CD4-positive, alpha-beta T cell treated with Interleukin-2 at 100 ng/mL for 4 hours (primary cell): ENCODE data around the gene STX18.

Experiments used
- DNase-seq: peaks from one replicate; pipeline ENCODE4 v3.0.0-alpha.2; 2020; ENCODE audit warnings: low spot score

Gene STX18

DNA sequence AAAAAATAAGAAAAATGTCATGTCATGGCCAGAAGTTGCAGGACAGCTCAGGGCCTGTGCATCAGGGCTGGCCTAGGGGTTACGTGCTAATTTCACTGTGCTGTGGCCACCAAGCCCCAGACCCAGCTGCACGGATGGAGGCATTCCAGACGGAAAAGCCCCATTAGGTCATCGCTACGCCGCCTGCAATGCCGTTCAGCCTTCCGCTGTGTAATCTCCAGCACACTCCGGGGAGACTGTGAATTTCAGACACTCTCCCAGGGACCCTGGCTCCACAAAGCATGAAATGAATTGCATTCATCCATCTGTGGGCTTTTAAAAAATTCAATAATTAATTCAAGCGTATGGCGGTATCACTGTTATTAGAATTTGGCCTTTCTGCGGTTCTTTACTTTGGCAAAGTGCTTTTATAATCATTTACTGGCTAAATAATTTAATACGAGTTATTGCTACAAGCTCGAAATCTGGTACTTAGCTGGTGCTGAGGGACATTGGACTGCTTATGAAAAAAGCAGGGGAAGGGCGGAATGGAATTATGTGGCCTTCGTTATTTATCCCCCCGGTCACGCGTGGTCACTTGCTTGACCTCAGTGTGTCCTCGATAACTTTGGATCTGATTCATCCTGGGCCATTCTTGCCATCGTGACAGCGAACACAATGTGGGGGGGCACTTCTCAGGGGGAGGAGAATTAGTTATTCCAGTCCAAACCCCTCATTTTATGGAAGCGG lies 164.0 kb downstream of the STX18 start:
- DNase-seq: no peak

GRCh38 chr4:4377191-4377590 lies 164.7 kb downstream of the STX18 start:
- no peak for DNase-seq

DNA sequence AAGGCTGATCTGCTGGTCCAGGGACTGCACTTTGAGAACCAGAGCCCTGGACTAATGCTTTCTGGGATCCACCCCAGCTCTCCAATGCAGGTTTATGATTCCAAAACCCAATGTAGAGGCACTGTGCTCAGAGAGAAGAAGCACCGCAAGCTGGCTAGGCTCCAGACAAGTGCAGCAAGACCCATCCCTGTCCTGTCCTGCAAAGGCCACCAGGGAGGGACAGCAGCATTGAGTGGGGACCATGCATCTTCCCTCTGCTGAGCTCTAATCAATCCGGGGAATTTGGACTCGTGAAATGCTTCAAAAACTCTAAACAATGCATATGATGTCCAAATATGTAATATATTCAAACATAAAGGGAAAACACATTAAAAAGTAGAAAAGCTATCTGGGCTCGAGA lies 165.8 kb downstream of the STX18 start:
- DNase-seq: no peak

DNA sequence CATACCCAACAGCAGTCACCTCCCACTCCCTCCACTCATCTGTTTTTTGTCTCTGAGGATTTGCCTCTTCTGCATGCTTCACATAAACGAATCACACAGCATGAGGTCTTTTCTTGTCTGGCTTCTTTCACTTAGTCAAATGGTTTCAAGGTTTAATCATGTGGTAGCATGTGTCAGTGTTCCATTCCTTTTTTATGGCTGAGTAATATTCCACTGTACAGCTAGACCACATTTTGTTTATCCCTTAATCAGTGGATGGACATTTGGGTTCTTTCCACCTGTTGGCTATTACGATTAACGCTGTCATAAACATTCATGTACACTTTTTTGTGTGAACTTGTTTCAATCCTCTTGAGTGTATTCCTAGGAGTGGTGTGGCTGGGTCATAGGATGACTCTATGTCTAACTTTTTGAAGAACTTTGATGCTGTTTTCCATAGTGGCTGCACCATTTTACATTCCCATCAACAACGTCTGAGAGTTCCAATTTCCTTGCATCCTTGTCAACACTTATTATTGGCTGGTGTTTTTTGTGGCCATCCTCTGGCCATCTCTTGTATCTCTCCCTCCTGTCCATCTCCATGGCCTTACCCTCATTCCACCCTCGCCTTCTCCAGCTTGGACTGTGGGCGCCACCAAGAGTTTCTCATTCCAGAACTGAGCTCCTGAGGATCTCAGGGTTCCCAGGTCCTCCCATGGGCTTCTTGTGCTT lies 167.3 kb downstream of the STX18 start:
- DNase-seq: no peak
